NCI-H128 (cell line): ENCODE results near the gene UBE2Q1.

Source experiments
- DNase-seq: peaks from one replicate; lab custom pipeline; 2025; ENCODE audit not compliant: unreplicated experiment; lab: John Stamatoyannopoulos, UW

UBE2Q1 gene

DNA sequence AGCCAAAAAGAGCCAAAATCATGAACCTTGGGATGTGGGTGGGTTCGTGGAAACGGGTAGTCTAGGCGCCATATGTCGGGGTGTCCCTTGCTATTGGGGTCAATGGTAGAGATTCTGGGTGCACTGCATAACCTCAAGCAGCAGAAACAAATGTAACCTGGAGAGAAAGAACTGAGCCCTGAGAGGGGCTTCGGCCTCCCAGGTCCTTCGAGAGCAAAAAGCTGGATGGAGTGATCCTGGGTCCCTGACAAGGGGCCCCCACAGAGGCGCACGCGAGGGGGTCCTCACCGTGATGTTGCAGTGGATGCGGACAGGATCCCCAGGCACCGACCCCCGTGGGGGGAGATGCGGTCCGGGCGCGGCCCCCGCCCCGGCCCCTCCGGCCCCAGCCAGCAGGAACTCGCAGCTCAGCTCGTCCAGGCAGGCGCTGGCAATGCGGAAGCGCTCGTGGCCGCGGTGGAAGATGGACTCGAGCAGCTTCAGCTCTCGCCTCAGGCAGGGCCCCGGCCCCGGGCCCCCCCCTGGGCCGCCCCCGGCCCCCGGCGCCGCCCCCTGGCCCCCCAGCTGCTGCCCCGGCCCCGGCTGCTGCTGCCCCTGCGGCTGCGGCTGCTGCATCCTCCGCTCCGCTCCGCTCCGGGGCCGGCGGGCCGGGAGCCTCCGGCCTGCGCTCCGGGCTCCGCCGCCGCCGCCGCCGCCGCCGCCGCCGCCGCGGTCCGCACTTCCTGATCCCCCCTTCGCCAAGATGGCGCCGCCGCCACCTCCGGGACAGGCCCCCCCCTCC is at the start of gene UBE2Q1:
Gene UBE2Q1 (minus strand): TSS at position 724 of the 781 bp plus-strand sequence. CDS start 109 bp downstream, at position 615.
- DNase-seq, result no peak

DNA sequence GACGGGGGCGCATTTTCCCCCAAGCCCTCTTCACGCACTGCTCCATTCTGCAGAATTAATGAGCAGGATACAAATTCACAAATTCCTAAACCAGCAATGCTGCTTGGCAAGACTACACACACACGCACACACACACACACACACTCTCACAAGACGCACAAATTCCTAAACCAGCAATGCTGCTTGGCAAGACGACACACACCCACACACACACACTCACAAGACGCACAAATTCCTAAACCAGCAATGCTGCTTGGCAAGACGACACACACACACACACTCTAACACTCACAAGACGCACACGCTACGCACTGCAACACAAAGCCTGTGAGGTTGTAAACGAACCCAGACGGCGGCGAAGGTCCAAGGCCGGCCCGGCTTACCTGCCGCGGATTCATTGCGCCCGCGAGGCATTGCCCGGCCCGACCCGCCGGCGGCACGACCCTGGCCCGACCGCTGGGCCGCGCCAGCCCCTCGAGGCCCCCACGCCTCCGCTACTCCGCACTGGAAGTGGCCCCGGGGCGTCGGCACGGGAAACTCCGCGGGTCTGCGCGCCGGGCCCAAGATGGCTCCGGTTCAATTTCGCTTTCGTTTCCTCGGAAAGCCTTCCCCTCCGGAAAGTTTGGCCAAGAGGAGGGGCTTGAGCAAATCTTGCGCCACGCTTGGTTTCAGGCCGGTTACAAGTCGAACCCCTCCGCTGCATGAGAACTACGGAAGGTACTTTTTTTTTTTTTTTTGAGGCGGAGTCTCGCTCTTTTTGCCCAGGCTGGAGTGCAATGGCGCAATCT is 49.3 kb upstream of the UBE2Q1 start, which contains the start of gene ADAR:
Gene ADAR (minus strand): TSS at position 578 of the 788 bp plus-strand sequence. CDS start 180 bp downstream, at position 398.
- DNase-seq, result peak; percentile 46

DNA sequence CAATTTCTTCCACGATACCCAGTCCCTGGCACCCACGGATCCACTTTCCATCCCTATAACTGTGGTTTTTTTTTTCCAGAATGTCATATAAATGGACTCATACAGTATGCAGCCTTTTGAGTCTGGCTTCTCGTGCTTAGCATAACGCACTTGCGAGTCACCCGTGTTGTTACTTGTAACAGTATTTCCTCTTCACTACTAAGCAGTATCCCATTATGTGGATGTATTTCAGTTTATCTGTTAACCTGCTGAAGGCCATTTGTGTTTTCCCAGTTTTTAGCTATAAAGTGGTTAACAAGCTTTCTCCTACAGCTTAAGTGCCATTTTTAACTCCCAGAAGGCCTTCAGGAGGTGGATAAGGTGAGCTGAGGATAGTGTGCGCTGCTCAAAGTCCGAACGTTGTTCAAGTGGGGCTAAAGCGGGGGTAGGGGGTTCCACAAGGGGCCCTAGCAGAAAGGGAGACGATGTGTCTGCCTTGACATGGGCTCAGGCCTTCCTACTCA is 48.7 kb upstream of the UBE2Q1 start:
- peak; percentile 14 for DNase-seq

DNA sequence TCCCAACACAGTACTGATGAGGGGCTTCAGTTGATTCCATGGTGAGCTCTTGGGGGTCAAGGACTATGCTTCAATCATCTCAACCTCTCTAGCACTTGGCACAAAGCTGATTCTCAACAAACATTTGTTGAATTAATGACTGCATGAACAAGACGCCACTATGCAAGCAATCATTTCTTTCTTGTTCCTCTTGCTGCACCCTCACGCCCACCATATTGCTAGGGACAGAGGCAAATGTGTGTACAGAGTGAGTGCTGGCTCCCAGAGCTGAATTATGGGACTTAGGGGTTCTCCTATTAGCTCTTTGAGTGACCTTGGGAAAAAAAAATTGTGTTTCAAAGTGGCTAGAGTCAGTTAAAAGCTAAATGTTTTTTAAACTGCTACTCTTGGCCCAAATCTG is 47.1 kb upstream of the UBE2Q1 start:
- no peak for DNase-seq

DNA sequence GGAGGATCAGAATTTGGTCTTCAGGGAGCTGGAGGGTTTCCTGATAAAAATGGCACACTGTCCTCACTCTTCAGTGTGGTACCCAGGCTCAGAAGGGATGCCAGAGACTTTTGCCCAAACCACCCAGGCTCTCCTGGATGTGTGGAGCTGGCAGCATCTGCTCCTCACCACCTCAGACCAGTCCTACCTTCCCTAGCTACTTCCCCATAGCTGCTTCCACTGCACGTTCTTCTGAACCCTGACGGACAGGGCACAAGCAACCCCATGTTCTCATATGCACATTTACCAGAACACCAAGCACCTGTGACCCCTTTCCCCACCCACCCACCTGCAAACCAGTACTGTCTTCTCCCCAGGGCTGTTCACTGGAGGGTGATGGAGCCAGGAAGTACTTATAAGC is 44.9 kb upstream of the UBE2Q1 start:
- DNase-seq, result no peak

DNA sequence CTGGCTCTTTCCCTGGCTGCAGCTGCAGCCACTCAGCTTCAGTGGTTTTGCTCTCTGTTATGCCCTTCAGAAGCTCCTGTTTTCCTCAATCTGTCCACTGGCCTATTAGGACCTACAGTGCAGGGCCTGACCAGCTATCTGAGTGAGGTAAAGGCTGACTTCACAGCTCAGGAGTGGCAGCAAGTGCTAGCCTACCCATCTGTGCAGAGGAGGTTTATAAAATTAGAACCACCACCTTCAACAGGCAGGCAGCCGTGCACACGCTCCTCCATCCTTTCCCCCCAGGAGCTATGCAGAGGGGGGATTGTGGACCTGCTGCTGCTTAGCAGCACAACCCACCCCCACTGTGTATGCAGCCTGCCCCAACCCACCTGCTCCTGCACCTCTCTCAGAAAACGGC is 41.2 kb upstream of the UBE2Q1 start:
- DNase-seq, result no peak

DNA sequence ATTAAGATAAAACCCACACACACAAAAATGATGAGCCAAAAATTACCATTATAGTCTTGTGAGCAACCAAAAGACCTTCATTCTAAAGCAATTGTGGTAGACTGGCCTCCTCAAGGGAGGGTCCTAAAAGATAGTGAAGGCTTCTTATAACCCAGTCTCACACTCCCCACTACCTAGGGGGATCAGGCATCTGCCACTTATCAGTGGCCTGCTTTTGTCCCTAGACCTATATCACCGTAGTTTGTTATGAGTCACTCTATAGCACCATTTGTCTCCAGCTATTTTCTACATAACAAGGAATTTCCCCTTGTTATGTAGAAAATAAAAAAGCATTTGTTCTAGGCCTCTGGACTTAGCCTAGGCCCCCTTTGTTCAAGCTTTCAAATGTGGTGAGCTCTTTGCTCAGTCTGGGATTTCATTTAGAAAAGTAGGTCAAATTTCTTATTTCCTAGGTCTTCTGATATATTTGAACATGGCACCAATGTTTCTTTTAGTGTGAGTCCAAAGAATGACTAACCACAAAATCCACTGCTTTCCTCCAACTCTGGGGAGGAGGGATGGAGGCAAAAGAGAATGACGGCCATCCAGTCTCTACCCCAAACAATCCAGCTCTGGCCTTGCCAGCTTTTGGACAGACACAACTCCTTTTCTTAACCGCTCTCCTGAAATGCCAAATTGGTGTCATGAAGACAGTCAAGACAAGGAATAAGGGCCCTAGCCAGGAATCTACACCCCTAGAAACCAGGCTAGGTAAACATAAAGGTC is 40.6 kb upstream of the UBE2Q1 start:
- DNase-seq, result no peak

DNA sequence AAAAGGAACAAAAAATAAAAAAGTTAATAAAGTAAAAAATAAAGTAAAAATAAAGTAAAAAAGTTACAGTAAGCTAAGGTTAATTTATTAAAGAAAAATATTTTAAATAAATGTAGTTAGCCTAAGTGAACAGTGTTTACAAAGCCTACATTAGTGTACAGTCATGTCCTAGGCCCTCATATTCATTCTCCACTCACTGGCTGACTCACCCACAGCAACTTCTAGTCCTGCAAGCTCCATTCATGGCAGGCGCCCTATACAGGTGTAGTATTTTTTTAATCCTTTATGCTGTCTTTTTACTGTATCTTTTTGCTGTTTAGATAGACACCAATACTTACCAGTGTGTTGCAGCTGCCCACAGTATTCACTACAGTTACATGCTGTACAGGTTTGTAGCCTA is 37.2 kb upstream of the UBE2Q1 start:
- DNase-seq, result no peak

DNA sequence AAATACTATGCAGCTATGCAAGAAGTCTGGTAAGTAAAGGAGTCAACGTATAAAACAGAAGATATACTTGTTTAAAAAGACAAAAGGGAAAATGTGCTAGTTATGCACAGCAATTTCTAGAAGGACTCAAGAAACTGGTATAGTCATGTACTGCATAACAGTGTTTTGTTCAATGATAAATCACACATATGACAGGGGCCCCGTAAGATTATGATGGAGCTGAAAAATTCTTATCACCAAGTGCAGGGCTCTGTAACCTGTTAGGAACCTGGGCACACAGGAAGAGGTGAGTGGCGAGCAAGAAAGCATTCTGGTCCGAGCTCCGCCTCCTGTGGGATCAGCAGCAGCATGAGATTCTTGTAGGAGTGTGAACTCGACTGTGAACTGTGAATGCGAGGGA is 36.3 kb upstream of the UBE2Q1 start:
- no peak for DNase-seq

DNA sequence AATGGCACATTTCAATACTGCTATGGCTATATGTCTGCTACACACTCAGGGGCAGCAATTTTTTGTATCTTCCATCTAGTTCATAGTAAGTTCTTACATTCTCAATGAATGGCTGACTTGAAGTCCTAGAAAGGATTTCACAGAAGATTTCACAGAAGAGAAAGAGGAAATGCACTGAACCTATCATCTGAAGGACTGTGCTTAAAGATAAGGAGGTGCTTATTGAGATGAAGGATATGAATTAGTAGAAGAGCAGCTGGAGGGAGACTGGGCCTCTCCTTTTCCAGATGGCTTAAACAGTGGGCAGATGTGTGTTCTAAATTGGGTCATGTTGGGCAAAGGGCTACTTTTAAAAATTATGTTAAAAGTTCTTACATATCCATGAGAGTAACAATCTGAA is 34.9 kb upstream of the UBE2Q1 start:
- no peak for DNase-seq

DNA sequence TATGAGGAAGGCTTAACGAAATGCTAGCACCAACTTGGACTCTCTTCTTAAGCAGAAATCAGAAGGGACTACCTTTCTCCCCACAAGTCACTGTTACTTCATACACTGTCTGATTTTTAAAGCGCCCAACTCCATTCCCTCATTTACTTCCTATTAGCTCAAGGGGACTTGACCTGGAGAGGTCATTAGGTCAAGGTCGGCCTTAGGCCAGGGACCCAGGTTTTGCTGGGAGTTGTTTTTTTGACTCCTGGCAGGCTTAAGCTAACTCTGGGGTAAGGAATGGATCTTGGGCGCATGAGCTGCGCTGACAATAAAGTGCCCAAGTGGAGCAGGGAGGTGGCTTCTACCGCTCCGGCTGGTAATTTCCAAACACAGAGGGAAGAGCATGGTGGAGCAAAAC is 32.7 kb upstream of the UBE2Q1 start:
- no peak for DNase-seq

DNA sequence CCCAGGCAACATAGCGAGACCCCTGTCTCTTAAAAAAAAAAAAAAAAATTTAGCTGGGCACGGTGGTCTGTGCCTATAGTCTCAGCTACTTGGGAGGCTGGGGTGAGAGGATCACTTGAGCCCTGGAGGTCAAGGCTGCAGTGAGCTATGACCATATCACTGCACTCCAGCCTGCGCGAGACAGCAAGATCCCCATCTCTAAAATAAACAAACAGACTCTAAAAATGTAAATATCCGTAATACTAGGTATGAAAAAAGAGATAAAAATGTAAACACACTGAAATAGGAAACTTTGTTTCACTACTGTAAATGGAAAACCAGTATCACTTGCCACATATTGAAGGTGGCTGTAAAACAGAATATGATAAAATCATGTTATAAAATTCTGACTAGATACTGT is 32.3 kb upstream of the UBE2Q1 start:
- no peak for DNase-seq

DNA sequence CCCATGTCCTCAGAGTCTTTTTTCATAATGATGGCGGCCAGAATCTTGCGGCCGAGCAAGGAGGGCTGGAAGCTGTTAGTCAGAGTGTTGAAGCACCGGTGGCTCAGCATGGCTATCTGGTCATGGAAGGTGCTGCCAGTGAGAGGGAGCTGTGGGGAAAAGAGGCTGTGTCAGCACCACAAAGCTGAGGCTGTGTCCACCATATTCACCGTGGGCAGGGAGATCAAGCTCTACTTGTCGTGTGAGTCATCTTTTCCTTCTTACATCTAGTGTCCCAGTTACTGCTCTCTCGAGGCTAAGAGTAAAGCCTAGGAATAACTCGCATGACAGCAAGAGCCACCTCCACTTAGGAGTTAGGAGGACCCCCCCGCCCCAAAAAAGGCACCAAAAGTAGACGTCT is 31.3 kb upstream of the UBE2Q1 start:
- DNase-seq, result no peak

DNA sequence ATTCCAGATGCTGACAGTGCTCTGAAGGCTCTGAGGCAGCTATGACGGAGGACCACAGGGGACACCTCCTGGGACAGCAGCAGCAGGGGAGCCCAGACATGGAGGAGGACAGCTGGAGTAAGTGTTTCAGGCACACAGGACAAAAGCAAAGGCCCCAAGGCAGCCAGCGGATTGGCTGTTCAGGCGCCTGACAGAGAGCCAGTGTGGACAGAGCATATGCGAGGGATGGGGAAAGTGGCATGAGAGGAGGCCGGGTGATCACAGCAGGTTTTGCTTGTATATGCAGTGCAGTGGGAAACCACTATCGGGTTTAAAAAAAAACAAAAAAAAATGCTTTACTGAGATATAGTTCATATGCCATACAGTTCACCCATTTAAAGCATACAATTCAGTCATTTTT is 28.2 kb upstream of the UBE2Q1 start:
- DNase-seq, result no peak

DNA sequence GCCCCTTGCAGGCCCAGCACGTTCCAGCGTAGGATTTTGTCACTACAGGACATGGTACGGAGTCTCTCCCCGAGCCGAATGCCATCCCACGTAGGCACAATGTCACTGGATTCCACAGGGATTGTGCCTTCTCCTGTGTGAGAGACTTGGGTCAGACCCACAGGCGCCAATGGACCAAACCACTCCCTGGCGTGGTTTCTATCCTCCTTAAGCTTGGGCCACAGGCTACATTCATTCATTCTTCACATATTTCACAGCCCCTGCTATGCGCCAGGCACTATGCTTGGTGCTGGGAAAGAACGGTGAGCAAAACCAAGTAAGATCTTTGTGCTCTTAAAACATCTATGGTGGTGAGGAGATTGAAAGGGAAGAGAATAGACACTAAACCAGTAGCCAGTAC is 27.8 kb upstream of the UBE2Q1 start:
- no peak for DNase-seq

DNA sequence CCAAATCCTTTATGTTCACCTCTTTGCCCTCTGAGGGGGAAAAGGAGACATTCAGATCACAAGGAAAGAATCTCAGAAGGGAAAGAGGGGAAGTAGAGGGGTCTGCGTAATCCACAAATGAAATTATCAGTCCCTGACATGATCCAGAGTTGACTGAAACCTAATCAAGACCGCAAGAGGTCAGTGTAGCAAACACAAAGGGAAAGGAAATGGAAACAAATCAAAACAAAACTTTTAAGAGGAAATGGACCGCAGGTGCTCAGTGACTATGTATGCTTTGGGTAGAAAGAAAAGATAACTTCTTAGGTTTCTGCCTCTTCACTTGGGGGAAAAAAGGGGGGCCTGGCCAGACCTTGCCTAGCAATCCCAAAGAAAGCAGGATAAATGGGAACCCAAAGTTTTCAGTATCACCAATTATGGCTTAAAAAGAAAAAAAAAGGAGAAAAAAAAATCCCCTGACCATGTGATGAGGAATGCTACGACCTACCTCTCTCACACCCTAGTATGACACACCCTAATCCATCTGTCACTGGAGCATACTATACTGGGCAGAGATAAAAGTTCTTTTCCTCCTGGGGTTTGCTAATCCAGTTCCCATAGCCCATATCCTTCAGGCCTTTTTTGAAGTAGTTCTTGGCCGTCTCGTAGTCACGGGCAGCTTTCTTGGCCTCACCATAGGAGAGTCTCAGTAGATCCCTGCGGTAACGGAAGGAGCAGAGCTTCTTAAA is 26.0 kb upstream of the UBE2Q1 start:
- no peak for DNase-seq

DNA sequence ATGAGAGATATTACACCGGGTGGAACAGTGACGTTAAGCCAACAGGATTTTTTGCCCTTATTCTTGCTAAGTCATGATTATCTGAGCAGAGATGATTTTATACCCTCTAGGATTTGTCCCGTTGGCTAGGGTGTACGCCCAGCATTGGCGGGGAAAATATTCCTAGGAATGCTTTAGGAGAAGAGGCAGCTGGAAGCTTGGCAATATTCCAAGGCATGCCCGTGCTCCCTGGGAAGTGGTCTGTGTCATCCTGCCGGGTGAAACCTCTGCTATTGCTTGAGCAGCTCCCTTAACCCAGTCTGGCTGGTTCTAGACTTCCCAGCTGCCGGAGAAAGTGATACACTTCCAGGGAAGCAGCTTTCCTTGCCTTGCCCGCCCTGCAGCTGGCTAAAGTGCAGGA is 25.3 kb upstream of the UBE2Q1 start:
- DNase-seq, result no peak

DNA sequence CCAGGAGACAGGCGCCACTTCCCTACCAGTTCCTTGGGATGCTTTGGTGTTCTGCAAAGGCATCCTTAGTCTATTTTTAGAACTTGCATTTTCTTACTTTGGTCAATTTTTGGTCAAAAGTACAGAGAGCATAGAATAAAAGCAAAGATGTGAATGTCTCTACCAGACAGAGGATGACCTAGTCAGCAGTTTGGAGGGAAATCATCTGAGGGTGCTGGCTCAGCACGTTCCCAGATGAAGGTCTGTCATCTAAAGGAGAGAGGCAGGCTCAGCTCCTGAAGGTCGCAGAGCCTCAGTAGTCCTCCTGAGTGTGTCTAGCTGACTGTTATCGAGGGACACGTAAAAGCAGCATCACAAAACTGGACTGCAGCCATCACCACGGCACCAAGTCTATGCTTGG is 24.4 kb upstream of the UBE2Q1 start:
- DNase-seq, result no peak

DNA sequence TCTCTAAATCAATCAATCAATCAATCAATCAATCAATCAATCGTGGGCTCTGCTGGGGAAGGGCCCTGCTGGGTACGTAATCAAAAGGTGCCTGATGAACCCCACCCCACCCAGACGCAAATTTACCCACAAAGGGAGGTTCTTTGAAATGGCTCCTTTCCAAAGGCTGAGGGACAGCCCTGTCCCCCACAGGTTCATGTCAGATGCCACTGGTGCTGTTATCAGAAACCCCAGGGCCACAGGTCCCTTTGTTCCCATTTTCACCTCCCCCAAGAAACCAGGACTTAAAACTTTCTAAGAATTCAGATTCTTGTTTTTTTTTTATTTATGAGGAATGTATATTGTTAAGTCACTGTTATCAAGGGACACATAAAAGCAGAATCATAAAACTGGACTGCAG is 23.3 kb upstream of the UBE2Q1 start:
- no peak for DNase-seq

DNA sequence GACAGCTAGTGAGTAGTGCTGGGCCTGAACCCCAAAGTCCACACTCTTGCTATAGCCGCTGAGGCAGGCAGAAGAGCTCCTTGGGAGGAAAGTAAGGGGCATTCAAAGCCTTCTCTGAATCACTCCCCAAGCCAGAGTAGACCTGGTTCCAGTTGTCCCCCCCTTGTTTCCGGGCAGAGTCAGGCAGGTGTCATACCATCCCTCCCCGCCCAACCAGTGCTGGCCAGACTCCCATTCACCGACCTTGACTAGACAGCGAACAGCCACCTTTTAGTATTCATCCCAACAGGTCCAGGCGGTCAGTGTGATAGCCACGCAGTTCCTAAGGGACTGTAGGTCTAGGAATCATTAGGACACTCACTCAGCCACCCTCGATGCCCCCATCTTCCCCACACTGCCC is 20.9 kb upstream of the UBE2Q1 start:
- no peak for DNase-seq

DNA sequence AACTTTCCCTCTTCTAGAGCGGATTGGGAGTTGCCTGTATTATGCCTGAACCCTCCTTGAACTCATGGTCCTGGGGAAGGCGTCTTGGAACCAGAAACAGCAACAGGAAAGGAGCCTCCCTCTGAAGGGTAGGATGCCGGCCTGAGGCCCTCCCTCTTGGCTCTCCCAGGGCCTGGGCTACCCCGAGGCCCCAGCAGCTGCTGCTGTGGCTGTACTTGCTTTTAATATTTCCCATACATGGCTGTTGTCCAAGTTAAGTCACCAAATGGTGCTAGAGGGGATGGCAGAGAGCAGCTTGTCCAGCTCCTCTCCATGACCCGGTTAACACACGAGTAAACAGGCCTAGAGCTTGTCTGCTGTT is 19.6 kb upstream of the UBE2Q1 start:
- no peak for DNase-seq
